Neural cell (in vitro differentiated cells): Measurements from ENCODE around the gene INPP5F. TPM values are rescaled to one million over a fixed set of nuclear protein-coding genes. Genes with fewer than 3 reads are reported as not detected.

Source experiments
- H2AFZ ChIP-seq: fragments of 200-600, 300-800 bp; sonication (generic), shearing (Covaris generic); 2 replicates; pipeline ENCODE4 v1.6.0; 2014; ENCODE audit warnings: low read depth, mild to moderate bottlenecking, antibody characterized with exemption, low read length, moderate library complexity
- H3F3A ChIP-seq: fragments of 200-600 bp; shearing (Covaris generic); 2 replicates; pipeline ENCODE4 v1.6.1; 2016; ENCODE audit warnings: mild to moderate bottlenecking, moderate library complexity, mixed read lengths, antibody characterized with exemption, low read length; ENCODE audit not compliant: insufficient read depth, poor library complexity, severe bottlenecking
- H3K27ac ChIP-seq: fragments of 200-600, 300-800 bp; sonication (generic), shearing (Covaris generic); 2 replicates; pipeline ENCODE4 v1.5.1; 2014; ENCODE audit warnings: mild to moderate bottlenecking, low read length, moderate library complexity
- H3K27me3 ChIP-seq: fragments of 300-800, 200-600 bp; sonication (generic), shearing (Covaris generic); 2 replicates; pipeline ENCODE4 v1.6.0; 2014; ENCODE audit warnings: mild to moderate bottlenecking, low read depth, low read length, moderate library complexity; ENCODE audit not compliant: insufficient read depth
- H3K36me3 ChIP-seq: fragments of 300-800, 200-600 bp; sonication (generic), shearing (Covaris generic); 2 replicates; pipeline ENCODE4 v1.5.1; 2014; ENCODE audit warnings: mild to moderate bottlenecking, antibody characterized with exemption, low read length, moderate library complexity; ENCODE audit not compliant: insufficient read depth
- H3K4me2 ChIP-seq: fragments of 300-800, 200-600 bp; sonication (generic), shearing (Covaris generic); 2 replicates; pipeline ENCODE4 v1.6.0; 2014; ENCODE audit warnings: mild to moderate bottlenecking, low read length
- H3K4me3 ChIP-seq: fragments of 300-800, 200-600 bp; sonication (generic), shearing (Covaris generic); 2 replicates; pipeline ENCODE4 v1.5.1; 2014; ENCODE audit warnings: mild to moderate bottlenecking, low read length, moderate library complexity
- H3K79me2 ChIP-seq: fragments of 200-600 bp; shearing (Covaris generic); replicated peaks from 2 replicates; pipeline ENCODE4 v1.6.0; 2014; ENCODE audit warnings: mild to moderate bottlenecking, low read length, moderate library complexity; ENCODE audit not compliant: insufficient read depth
- H3K9ac ChIP-seq: fragments of 300-800, 200-600 bp; sonication (generic), shearing (Covaris generic); 2 replicates; pipeline ENCODE4 v1.6.1; 2016; ENCODE audit warnings: mild to moderate bottlenecking, low read length, mixed read lengths
- H3K9me2 ChIP-seq: fragments of 200-600 bp; shearing (Covaris generic); 2 replicates; pipeline ENCODE4 v1.6.1; 2016; ENCODE audit warnings: mild to moderate bottlenecking, low read length, mixed read lengths; ENCODE audit not compliant: insufficient read depth
- H3K9me3 ChIP-seq: fragments of 200-600, 300-800 bp; sonication (generic), shearing (Covaris generic); 2 replicates; pipeline ENCODE4 v1.6.1; 2016; ENCODE audit warnings: mild to moderate bottlenecking, mixed run types, low read length, moderate library complexity, mixed read lengths
- H4K20me1 ChIP-seq: fragments of 200-600 bp; shearing (Covaris generic); 2 replicates; pipeline ENCODE4 v1.6.1; 2016; ENCODE audit warnings: mild to moderate bottlenecking, mixed run types; ENCODE audit not compliant: insufficient read depth
- EP300 ChIP-seq: fragments of 450-650 bp; conservative IDR thresholded peaks from 2 replicates; pipeline ENCODE4 v1.6.1; 2014; ENCODE audit warnings: antibody characterized with exemption, mild to moderate bottlenecking, moderate library complexity; ENCODE audit not compliant: poor library complexity, severe bottlenecking
- EZH2 ChIP-seq: fragments of 200-600, 300-800 bp; shearing (Covaris generic), sonication (generic); IDR thresholded peaks from 2 replicates; pipeline ENCODE4 v1.6.1; 2014; ENCODE audit warnings: antibody characterized with exemption, low read length, borderline replicate concordance, mild to moderate bottlenecking; ENCODE audit not compliant: insufficient read depth, poor library complexity, severe bottlenecking
- MXI1 ChIP-seq: fragments of 450-650 bp; conservative IDR thresholded peaks from 2 replicates; pipeline ENCODE4 v1.6.1; 2014; ENCODE audit warnings: antibody characterized with exemption, mild to moderate bottlenecking; ENCODE audit not compliant: poor library complexity, severe bottlenecking
- POLR2AphosphoS5 ChIP-seq: IDR thresholded peaks from 2 replicates; pipeline ENCODE4 v1.6.1; 2012
- RAD21 ChIP-seq: fragments of 450-650 bp; conservative IDR thresholded peaks from 2 replicates; pipeline ENCODE4 v1.6.1; 2014; ENCODE audit warnings: antibody characterized with exemption, mild to moderate bottlenecking, moderate library complexity
- SMC3 ChIP-seq: fragments of 450-650 bp; conservative IDR thresholded peaks from 2 replicates; pipeline ENCODE4 v1.6.1; 2014; ENCODE audit warnings: antibody characterized with exemption, mild to moderate bottlenecking, moderate library complexity; ENCODE audit not compliant: poor library complexity
- TAF1 ChIP-seq: IDR thresholded peaks from 2 replicates; pipeline ENCODE4 v1.6.1; 2012; ENCODE audit warnings: low read depth
- polyA plus RNA-seq: library from polyadenylated mRNA; depleted of rRNA; stranded (reverse); fragments of >200 nt; gene quantifications from 2 replicates; pipeline ENCODE4 v1.2.3, GENCODE V29; 2014
- TF ChIP-seq, protein P1 (sequence below): IDR thresholded peaks from 2 replicates; pipeline ENCODE4 v1.6.1; 2012; ENCODE audit warnings: borderline replicate concordance
- TF ChIP-seq, protein P2 (sequence below): fragments of 450-650 bp; IDR thresholded peaks from 2 replicates; pipeline ENCODE4 v1.5.1; 2014; ENCODE audit warnings: antibody characterized with exemption, mild to moderate bottlenecking, moderate library complexity; ENCODE audit not compliant: poor library complexity, severe bottlenecking

Gene INPP5F
- polyA plus RNA-seq, 1 donor from 2014 or later = 114 TPM

GRCh38 chr10:119845656-119846055 is 119.8 kb downstream of the INPP5F start:
- no peak overlapping the region for H3K9ac ChIP-seq
- H4K20me1 ChIP-seq = no peaks in the 10 kb centered on the region
- no peaks in the 10 kb centered on the region for H3F3A ChIP-seq
- no peak overlapping the region for H3K4me2 ChIP-seq
- H3K4me3 ChIP-seq = no peak overlapping the region
- H3K27ac ChIP-seq = no peak overlapping the region
- TF ChIP-seq TAF1 = no peak
- no peak for TF ChIP-seq EP300
- TF ChIP-seq POLR2AphosphoS5 = no peak
- TF ChIP-seq EZH2 = no peak
- TF ChIP-seq, protein P1, sequence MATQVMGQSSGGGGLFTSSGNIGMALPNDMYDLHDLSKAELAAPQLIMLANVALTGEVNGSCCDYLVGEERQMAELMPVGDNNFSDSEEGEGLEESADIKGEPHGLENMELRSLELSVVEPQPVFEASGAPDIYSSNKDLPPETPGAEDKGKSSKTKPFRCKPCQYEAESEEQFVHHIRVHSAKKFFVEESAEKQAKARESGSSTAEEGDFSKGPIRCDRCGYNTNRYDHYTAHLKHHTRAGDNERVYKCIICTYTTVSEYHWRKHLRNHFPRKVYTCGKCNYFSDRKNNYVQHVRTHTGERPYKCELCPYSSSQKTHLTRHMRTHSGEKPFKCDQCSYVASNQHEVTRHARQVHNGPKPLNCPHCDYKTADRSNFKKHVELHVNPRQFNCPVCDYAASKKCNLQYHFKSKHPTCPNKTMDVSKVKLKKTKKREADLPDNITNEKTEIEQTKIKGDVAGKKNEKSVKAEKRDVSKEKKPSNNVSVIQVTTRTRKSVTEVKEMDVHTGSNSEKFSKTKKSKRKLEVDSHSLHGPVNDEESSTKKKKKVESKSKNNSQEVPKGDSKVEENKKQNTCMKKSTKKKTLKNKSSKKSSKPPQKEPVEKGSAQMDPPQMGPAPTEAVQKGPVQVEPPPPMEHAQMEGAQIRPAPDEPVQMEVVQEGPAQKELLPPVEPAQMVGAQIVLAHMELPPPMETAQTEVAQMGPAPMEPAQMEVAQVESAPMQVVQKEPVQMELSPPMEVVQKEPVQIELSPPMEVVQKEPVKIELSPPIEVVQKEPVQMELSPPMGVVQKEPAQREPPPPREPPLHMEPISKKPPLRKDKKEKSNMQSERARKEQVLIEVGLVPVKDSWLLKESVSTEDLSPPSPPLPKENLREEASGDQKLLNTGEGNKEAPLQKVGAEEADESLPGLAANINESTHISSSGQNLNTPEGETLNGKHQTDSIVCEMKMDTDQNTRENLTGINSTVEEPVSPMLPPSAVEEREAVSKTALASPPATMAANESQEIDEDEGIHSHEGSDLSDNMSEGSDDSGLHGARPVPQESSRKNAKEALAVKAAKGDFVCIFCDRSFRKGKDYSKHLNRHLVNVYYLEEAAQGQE = no peak
- no peak for TF ChIP-seq RAD21
- no peak for TF ChIP-seq MXI1
- TF ChIP-seq, protein P2, sequence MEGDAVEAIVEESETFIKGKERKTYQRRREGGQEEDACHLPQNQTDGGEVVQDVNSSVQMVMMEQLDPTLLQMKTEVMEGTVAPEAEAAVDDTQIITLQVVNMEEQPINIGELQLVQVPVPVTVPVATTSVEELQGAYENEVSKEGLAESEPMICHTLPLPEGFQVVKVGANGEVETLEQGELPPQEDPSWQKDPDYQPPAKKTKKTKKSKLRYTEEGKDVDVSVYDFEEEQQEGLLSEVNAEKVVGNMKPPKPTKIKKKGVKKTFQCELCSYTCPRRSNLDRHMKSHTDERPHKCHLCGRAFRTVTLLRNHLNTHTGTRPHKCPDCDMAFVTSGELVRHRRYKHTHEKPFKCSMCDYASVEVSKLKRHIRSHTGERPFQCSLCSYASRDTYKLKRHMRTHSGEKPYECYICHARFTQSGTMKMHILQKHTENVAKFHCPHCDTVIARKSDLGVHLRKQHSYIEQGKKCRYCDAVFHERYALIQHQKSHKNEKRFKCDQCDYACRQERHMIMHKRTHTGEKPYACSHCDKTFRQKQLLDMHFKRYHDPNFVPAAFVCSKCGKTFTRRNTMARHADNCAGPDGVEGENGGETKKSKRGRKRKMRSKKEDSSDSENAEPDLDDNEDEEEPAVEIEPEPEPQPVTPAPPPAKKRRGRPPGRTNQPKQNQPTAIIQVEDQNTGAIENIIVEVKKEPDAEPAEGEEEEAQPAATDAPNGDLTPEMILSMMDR = no peak
- no peak for TF ChIP-seq SMC3
- H3K9me2 ChIP-seq = no peaks in the 10 kb centered on the region
- H3K27me3 ChIP-seq = no peaks in the 10 kb centered on the region
- H3K9me3 ChIP-seq = no peaks in the 10 kb centered on the region
- H2AFZ ChIP-seq = no peak overlapping the region
- no peaks in the 10 kb centered on the region for H3K79me2 ChIP-seq
- peaks cover 5% of the 10 kb centered on the region for H3K36me3 ChIP-seq

GRCh38 chr10:119849031-119849789 is 123.4 kb downstream of the INPP5F start:
- H3K4me2 ChIP-seq = no peak overlapping the region
- peaks cover 7% of the 10 kb centered on the region for H3K36me3 ChIP-seq
- H3K79me2 ChIP-seq = no peaks in the 10 kb centered on the region
- no peaks in the 10 kb centered on the region for H4K20me1 ChIP-seq
- no peaks in the 10 kb centered on the region for H3F3A ChIP-seq
- no peak overlapping the region for H3K9ac ChIP-seq
- no peaks in the 10 kb centered on the region for H3K27me3 ChIP-seq
- no peaks in the 10 kb centered on the region for H3K9me3 ChIP-seq
- H3K27ac ChIP-seq = no peak overlapping the region
- TF ChIP-seq EP300 = no peak
- TF ChIP-seq EZH2 = no peak
- TF ChIP-seq, protein P1 = no peak
- no peak for TF ChIP-seq SMC3
- no peak for TF ChIP-seq RAD21
- H3K9me2 ChIP-seq = no peaks in the 10 kb centered on the region
- no peak overlapping the region for H3K4me3 ChIP-seq
- H2AFZ ChIP-seq = no peak overlapping the region
